Activated CD4-positive, alpha-beta T cell treated with anti-CD3 and anti-CD28 coated beads, Interleukin-2, Interleukin-4, amounts not matched to agents 100 ng/mL and 50 ng/mL, durations not matched to agents 16 hours and 8 hours (primary cell): ENCODE data around the gene CSF2RB.

Experiments used
- DNase-seq: peaks from one replicate; pipeline ENCODE4 v3.0.0-alpha.2; 2020; ENCODE audit warnings: low spot score

CSF2RB gene

DNA sequence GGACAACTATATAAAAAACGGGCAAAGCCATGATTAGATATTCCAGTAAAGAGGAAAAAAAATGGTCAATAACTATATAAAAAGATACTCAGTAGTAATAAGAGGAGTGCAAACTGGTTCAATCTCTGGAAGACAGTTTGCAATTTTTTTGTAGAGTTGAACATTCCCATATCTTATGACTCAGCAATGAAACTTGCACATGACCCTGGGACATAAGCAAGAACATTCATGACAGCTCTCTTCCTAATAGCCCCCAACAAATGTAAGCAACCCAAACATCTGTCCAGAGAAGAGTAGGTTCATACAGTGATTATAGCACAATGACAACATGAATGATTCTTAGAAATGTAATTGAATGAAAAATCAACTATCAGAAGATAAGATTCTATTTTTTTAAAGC is 21.8 kb upstream of the CSF2RB start:
- no peak for DNase-seq

DNA sequence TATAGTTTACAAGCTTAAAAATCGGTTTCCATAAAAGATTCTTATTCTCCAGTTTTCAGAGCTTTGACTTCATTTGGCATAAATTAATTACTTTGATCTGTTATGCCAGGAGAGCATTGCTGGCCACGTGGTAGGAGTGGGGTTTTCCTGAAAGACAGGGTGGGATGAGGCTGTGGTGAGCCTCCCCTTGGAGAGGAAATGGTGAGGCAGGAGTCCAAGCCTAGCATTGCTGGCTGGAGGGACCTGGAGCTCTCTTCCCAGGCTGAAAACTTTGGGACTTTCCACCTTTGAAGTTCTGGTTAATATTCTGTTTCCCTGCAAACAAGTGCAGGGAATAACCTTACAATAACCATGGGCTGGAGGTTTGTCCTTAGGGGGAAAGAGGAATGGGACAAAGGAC is 21.1 kb upstream of the CSF2RB start:
- no peak for DNase-seq

DNA sequence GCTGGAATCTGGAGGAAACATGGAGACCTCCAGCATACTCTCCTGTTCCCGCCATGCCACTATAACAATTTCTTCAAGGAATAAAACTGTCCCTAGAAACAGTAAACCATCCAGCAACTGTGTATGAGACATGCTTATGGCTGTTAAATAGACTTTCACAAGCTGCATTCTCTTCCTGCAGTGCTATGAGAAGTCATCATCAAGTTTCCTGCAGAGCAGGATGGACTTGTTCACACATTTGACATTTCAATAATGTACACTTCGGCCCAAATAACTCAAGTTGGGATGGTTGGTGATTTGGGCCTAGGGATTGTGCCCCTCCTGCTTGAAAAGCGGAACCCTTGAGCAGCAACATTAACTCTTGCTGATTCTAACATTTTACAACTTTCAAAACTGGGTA is 20.2 kb upstream of the CSF2RB start:
- no peak for DNase-seq

- DNase-seq, result no peak
Measured at GRCh38 chr22:36894266-36894665, 19.2 kb upstream of the CSF2RB start.

DNA sequence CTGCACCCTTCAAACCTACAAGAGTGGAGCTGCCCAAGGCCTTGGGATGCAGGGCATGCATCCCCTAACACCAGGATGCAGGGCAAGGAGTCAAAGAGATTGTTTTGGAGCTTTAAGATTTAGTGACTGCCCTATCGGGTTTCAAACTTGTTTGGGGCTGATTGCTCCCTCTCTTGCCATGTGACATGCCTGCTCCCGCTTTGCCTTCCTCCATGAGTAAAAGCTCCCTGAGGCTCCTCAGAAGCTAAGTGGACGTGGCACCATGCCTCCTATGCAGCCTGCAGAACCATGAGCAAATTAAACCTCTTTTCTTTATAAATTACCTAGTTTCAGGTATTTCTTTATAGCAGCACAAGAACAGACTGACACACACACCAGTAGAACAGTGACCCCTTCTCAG is 15.8 kb upstream of the CSF2RB start:
- no peak for DNase-seq

- DNase-seq, result no peak
Measured at GRCh38 chr22:36898690-36899089, 14.7 kb upstream of the CSF2RB start.

- DNase-seq, result no peak
Measured at GRCh38 chr22:36899498-36899897, 13.9 kb upstream of the CSF2RB start.

DNA sequence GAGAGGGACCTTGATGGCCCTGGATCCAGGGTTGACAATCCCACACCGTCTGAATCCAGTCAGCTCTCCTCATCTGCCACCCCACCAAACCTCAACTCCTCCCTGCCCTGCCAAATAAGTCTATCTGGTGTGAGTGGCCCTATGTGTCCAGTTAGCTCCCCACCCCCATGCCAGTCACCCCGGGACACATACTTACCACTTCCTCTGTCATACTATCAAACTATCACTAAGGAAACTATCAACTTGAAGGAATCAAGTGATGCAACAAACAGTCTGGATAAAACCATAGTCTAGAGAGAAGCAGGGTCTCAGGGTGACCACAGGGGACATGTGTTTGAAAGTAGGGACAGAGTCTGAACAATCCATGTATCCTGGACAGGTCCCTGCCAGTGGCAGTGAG is 13.2 kb upstream of the CSF2RB start:
- no peak for DNase-seq

- no peak for DNase-seq
Measured at GRCh38 chr22:36900880-36901279, 12.5 kb upstream of the CSF2RB start.

GRCh38 chr22:36901411-36902142 is 11.9 kb upstream of the CSF2RB start:
- DNase-seq, result peak; percentile 58

GRCh38 chr22:36902143-36902926 is 11.1 kb upstream of the CSF2RB start:
- no peak for DNase-seq

DNA sequence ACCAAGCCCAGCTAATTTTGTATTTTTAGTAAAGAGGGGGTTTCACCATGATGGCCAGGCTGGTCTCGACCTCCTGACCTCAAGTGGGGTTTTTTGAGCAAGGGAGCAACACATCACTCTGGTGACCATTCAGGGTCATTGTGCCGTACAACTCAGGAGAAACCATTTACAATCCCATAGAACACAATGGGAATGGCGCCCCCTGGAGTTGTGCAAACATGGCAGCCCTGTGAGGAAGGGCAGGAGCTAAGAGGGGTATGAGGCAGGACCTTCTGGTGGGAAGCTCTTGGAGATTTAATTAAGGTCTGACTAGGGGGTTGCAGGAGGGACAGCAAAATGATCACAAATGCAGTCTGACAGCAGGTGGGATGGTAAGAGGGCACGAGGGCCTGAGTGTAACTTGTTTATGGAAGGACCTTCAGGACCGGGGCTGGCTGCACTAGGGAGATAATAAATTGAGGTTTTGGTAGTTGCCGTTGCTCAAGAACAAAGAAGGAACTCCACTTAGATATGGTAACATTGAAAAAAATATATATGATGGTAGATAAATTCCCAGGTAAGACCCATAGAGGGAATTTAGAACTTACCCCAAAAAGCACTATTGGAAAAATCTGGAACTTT is 9.1 kb upstream of the CSF2RB start:
- no peak for DNase-seq

GRCh38 chr22:36907253-36908195 is 5.9 kb upstream of the CSF2RB start:
- DNase-seq, result no peak

DNA sequence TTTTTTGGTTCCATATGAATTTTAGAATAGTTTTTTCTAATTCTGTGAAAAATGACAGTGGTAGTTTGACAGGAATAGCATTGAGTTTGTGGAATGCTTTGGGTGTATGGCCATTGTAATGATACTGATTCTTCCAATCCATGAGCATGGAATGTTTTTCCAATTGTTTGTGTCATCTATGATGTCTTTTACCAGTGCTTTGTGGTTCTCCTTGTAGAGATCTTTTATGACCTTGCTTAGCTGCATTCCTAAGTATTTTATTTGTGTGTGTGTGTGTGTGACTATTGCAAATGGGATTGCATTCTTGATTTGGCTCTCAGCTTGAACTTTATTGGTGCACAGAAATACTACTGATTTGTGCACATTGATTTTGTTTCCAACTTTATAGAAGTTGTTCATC is 3.0 kb upstream of the CSF2RB start:
- DNase-seq, result no peak

GRCh38 chr22:36911887-36912661 is 1.4 kb upstream of the CSF2RB start:
- DNase-seq, result no peak

DNA sequence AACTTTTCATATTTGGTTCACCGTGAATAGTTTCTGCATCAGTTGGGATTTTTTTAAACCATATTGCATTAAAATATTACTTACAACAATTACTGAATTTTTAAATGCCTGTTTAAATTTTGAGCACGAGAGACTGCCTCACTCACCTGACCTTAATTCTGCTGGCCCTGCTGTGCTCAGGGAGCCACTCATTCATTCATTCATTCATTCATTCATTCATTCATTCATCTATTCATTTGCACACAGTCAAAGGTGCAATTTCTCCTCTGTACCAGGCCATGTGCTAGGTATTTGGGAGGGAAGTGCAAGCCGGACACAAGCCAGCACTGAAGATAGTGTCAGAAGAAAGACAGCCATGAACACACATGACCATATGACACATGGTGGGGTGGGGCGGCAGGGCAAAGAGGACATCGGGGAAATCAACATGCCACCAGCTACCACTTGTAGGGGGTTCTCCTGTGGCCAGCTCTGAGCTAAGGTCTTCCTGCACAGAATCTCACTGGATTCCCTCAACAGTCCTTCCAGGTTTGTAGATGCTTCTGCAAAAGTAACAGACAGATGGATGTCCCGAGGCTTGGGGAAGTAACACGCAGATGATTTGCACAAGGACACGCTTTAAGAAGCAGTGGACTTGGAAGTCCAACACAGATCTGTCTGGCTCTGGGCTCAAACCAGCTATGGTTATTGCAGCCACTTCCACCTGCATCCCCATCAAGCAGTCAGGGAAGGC is 568 bp upstream of the CSF2RB start:
- no peak for DNase-seq

GRCh38 chr22:36914390-36914752 is 943 bp downstream of the CSF2RB start:
- no peak for DNase-seq

- no peak for DNase-seq
Measured at GRCh38 chr22:36916034-36916433, 2.6 kb downstream of the CSF2RB start.

- no peak for DNase-seq
Measured at GRCh38 chr22:36918586-36919284, 5.3 kb downstream of the CSF2RB start.
